ENCODE measurements around the gene SLC11A2.

SLC11A2 gene

GRCh38 chr12:51025836-51026638, at the start of gene SLC11A2:
TSS of gene SLC11A2 (minus strand) at chr12:51026384. CDS start at chr12:51010728, 15,656 bp downstream.
- no peaks in the 10 kb centered on the region for H3K9me3 ChIP-seq
- peak; percentile 96 to 97 for DNase-seq (ENCODE audit: low spot score in 2 of 2)
- in situ Hi-C loops (cut with MboI; ENCODE audit: low sequenced_read_pairs), result no loop called here
- H3K36me3 ChIP-seq (replicated peaks), result no peaks in the 10 kb centered on the region
- H3K27me3 ChIP-seq (ENCODE audit: low read depth), result no peaks in the 10 kb centered on the region
- H3K4me3 ChIP-seq, result peak within 1 kb of the TSS; percentile 68
- H3K4me1 ChIP-seq, result peaks cover 25% of the 10 kb centered on the region

- peaks cover 23% of the 10 kb centered on the region for H3K36me3 ChIP-seq (replicated peaks)
- no peak for DNase-seq (ENCODE audit: low spot score in 2 of 2)
- H3K4me1 ChIP-seq, result no peaks in the 10 kb centered on the region
- in situ Hi-C loops (cut with MboI; ENCODE audit: low sequenced_read_pairs), result no loop called here
- no peaks in the 10 kb centered on the region for H3K27me3 ChIP-seq (ENCODE audit: low read depth)
- no peaks in the 10 kb centered on the region for H3K9me3 ChIP-seq
- H3K4me3 ChIP-seq, result no peak overlapping the region
These were observed 49.2 kb upstream of the SLC11A2 start for GRCh38 chr12:51075390-51075789.

- Histone ChIP-seq H3K27me3 (ENCODE audit: low read depth) (no peaks in the 10 kb centered on the region), H3K36me3 (replicated peaks) (peaks cover 48% of the 10 kb centered on the region), H3K4me1 (no peaks in the 10 kb centered on the region), H3K4me3 (no peak overlapping the region), H3K9me3 (no peaks in the 10 kb centered on the region)
- no peak for DNase-seq (ENCODE audit: low spot score in 2 of 2)
- in situ Hi-C loops (cut with MboI; ENCODE audit: low sequenced_read_pairs), result no loop called here
These were observed 45.5 kb upstream of the SLC11A2 start for GRCh38 chr12:51071663-51072062.

GRCh38 chr12:51070004-51070403, 43.8 kb upstream of the SLC11A2 start:
- Histone ChIP-seq H3K4me3 (no peak overlapping the region), H3K27me3 (ENCODE audit: low read depth) (no peaks in the 10 kb centered on the region), H3K4me1 (no peaks in the 10 kb centered on the region), H3K9me3 (no peaks in the 10 kb centered on the region), H3K36me3 (replicated peaks) (peaks cover 59% of the 10 kb centered on the region)
- in situ Hi-C loops (cut with MboI; ENCODE audit: low sequenced_read_pairs), result no loop called here
- no peak for DNase-seq (ENCODE audit: low spot score in 2 of 2)

- in situ Hi-C loops (cut with MboI; ENCODE audit: low sequenced_read_pairs), result no loop called here
- DNase-seq (ENCODE audit: low spot score in 2 of 2), result no peak
- no peak overlapping the region for H3K4me3 ChIP-seq
- no peaks in the 10 kb centered on the region for H3K9me3 ChIP-seq
- no peaks in the 10 kb centered on the region for H3K27me3 ChIP-seq (ENCODE audit: low read depth)
- H3K36me3 ChIP-seq (replicated peaks), result peaks cover 75% of the 10 kb centered on the region
- H3K4me1 ChIP-seq, result no peaks in the 10 kb centered on the region
These were observed 41.6 kb upstream of the SLC11A2 start for GRCh38 chr12:51067771-51068170.

GRCh38 chr12:51067229-51067628, 41.0 kb upstream of the SLC11A2 start:
- Histone ChIP-seq H3K36me3 (replicated peaks) (peaks cover 76% of the 10 kb centered on the region), H3K4me1 (no peaks in the 10 kb centered on the region), H3K4me3 (no peak overlapping the region), H3K9me3 (no peaks in the 10 kb centered on the region), H3K27me3 (ENCODE audit: low read depth) (no peaks in the 10 kb centered on the region)
- no peak for DNase-seq (ENCODE audit: low spot score in 2 of 2)
- in situ Hi-C loops (cut with MboI; ENCODE audit: low sequenced_read_pairs), result no loop called here

GRCh38 chr12:51065530-51065929, 39.3 kb upstream of the SLC11A2 start:
- DNase-seq (ENCODE audit: low spot score in 2 of 2), result no peak
- in situ Hi-C loops (cut with MboI; ENCODE audit: low sequenced_read_pairs), result no loop called here
- peaks cover 78% of the 10 kb centered on the region for H3K36me3 ChIP-seq (replicated peaks)
- H3K4me1 ChIP-seq, result no peaks in the 10 kb centered on the region
- H3K27me3 ChIP-seq (ENCODE audit: low read depth), result no peaks in the 10 kb centered on the region
- H3K9me3 ChIP-seq, result no peaks in the 10 kb centered on the region
- no peak overlapping the region for H3K4me3 ChIP-seq

- in situ Hi-C loops (cut with MboI; ENCODE audit: low sequenced_read_pairs), result no loop called here
- no peaks in the 10 kb centered on the region for H3K27me3 ChIP-seq (ENCODE audit: low read depth)
- DNase-seq (ENCODE audit: low spot score in 2 of 2), result no peak
- peaks cover 91% of the 10 kb centered on the region for H3K36me3 ChIP-seq (replicated peaks)
- no peaks in the 10 kb centered on the region for H3K4me1 ChIP-seq
- H3K4me3 ChIP-seq, result no peak overlapping the region
- H3K9me3 ChIP-seq, result no peaks in the 10 kb centered on the region
These were observed 36.6 kb upstream of the SLC11A2 start for GRCh38 chr12:51062631-51063397.

GRCh38 chr12:51059086-51059485, 32.9 kb upstream of the SLC11A2 start:
- in situ Hi-C loops (cut with MboI; ENCODE audit: low sequenced_read_pairs), result no loop called here
- DNase-seq (ENCODE audit: low spot score in 2 of 2), result no peak
- H3K4me3 ChIP-seq, result no peak overlapping the region
- H3K9me3 ChIP-seq, result no peaks in the 10 kb centered on the region
- H3K36me3 ChIP-seq (replicated peaks), result peaks cover 93% of the 10 kb centered on the region
- H3K27me3 ChIP-seq (ENCODE audit: low read depth), result no peaks in the 10 kb centered on the region
- H3K4me1 ChIP-seq, result no peaks in the 10 kb centered on the region; the same call in 1 of the 2 replicates

GRCh38 chr12:51056242-51056641, 30.1 kb upstream of the SLC11A2 start:
- Histone ChIP-seq H3K4me3 (no peak overlapping the region), H3K4me1 (peaks cover 4% of the 10 kb centered on the region; the same call in 1 of the 2 replicates), H3K9me3 (no peaks in the 10 kb centered on the region), H3K36me3 (replicated peaks) (peaks cover 91% of the 10 kb centered on the region), H3K27me3 (ENCODE audit: low read depth) (no peaks in the 10 kb centered on the region)
- in situ Hi-C loops (cut with MboI; ENCODE audit: low sequenced_read_pairs), result no loop called here
- DNase-seq (ENCODE audit: low spot score in 2 of 2), result no peak

GRCh38 chr12:51055060-51055459, 28.9 kb upstream of the SLC11A2 start:
- H3K36me3 ChIP-seq (replicated peaks), result peaks cover 86% of the 10 kb centered on the region
- in situ Hi-C loops (cut with MboI; ENCODE audit: low sequenced_read_pairs), result no loop called here
- DNase-seq (ENCODE audit: low spot score in 2 of 2), result no peak

GRCh38 chr12:51051787-51052186, 25.6 kb upstream of the SLC11A2 start:
- no peak for DNase-seq (ENCODE audit: low spot score in 2 of 2)
- peaks cover 60% of the 10 kb centered on the region for H3K36me3 ChIP-seq (replicated peaks)
- in situ Hi-C loops (cut with MboI; ENCODE audit: low sequenced_read_pairs), result no loop called here

More at GRCh38 chr12:51055060-51055459, 28.9 kb upstream of the SLC11A2 start:
- peaks cover 7% of the 10 kb centered on the region; the same call in 1 of the 2 replicates for H3K4me1 ChIP-seq
- no peaks in the 10 kb centered on the region for H3K9me3 ChIP-seq
- no peaks in the 10 kb centered on the region for H3K27me3 ChIP-seq (ENCODE audit: low read depth)
- H3K4me3 ChIP-seq, result no peak overlapping the region

GRCh38 chr12:51049525-51049924, 23.3 kb upstream of the SLC11A2 start:
- DNase-seq (ENCODE audit: low spot score in 2 of 2), result no peak
- peaks cover 41% of the 10 kb centered on the region for H3K36me3 ChIP-seq (replicated peaks)
- H3K4me1 ChIP-seq, result peaks cover 10% of the 10 kb centered on the region
- peak overlapping the region; percentile 69 for H3K4me3 ChIP-seq
- H3K27me3 ChIP-seq (ENCODE audit: low read depth), result no peaks in the 10 kb centered on the region
- H3K9me3 ChIP-seq, result no peaks in the 10 kb centered on the region
- in situ Hi-C loops (cut with MboI; ENCODE audit: low sequenced_read_pairs), result no loop called here

More at GRCh38 chr12:51051787-51052186, 25.6 kb upstream of the SLC11A2 start:
- Histone ChIP-seq H3K27me3 (ENCODE audit: low read depth) (no peaks in the 10 kb centered on the region), H3K9me3 (no peaks in the 10 kb centered on the region), H3K4me1 (peaks cover 10% of the 10 kb centered on the region), H3K4me3 (no peak overlapping the region)

GRCh38 chr12:51048661-51049251, 22.6 kb upstream of the SLC11A2 start:
- peaks cover 10% of the 10 kb centered on the region for H3K4me1 ChIP-seq
- DNase-seq (ENCODE audit: low spot score in 2 of 2), result no peak
- H3K4me3 ChIP-seq, result peak overlapping the region; percentile 69
- no peaks in the 10 kb centered on the region for H3K27me3 ChIP-seq (ENCODE audit: low read depth)
- no peaks in the 10 kb centered on the region for H3K9me3 ChIP-seq
- peaks cover 33% of the 10 kb centered on the region for H3K36me3 ChIP-seq (replicated peaks)
- in situ Hi-C loops (cut with MboI; ENCODE audit: low sequenced_read_pairs), result no loop called here

Measured in HAP-1 (cell line).